ENCODE data around the gene STPG3.

GRCh38 chr9:137296670-137297664, 45.9 kb downstream of the STPG3 start:
- TF ChIP-seq CTCF (optimal IDR thresholded peaks at IDR 0.05 in 1 of 3, IDR thresholded peaks at IDR 0.05 in 1 of 3, conservative IDR thresholded peaks at IDR 0.05 in 1 of 3; ENCODE audit: extremely low read depth in 1 of 3, insufficient read depth in 2 of 3, low read length in 3 of 3) (no peak), EZH2 (IDR thresholded peaks at IDR 0.05; ENCODE audit: low read length) (no peak)
